ENCODE data around the gene ADM. TPM values are rescaled to one million over a fixed set of nuclear protein-coding genes. Genes with fewer than 3 reads are reported as not detected.

ADM gene
- total RNA-seq, 1 experiment from 2014 or later = 87.2 TPM

DNA sequence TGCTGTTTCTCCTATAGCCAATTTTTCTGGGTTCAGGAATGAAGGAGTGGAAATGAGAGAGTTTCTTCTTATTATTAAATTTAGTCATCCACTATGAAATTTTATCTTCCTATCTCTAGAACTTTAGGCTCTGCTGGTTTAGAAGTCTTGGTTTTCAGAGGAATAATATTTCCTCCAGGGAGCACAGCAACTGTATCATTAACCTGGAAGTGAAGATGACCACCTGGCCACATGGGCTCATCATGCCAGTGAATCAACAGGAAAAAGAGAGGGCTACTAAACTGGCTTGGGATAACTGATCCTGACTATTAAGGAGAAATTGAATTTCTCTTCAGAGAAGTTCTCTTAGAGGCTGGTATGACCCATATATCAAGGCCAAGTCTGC, 44.4 kb downstream of the ADM start:
- no peak for DNase-seq (ENCODE audit: low read depth, low spot score)
- no peak for ATAC-seq
- TF ChIP-seq EZH2phosphoT487 (IDR thresholded peaks at IDR 0.05; ENCODE audit: borderline replicate concordance) = no peak
- TF ChIP-seq, protein P1, sequence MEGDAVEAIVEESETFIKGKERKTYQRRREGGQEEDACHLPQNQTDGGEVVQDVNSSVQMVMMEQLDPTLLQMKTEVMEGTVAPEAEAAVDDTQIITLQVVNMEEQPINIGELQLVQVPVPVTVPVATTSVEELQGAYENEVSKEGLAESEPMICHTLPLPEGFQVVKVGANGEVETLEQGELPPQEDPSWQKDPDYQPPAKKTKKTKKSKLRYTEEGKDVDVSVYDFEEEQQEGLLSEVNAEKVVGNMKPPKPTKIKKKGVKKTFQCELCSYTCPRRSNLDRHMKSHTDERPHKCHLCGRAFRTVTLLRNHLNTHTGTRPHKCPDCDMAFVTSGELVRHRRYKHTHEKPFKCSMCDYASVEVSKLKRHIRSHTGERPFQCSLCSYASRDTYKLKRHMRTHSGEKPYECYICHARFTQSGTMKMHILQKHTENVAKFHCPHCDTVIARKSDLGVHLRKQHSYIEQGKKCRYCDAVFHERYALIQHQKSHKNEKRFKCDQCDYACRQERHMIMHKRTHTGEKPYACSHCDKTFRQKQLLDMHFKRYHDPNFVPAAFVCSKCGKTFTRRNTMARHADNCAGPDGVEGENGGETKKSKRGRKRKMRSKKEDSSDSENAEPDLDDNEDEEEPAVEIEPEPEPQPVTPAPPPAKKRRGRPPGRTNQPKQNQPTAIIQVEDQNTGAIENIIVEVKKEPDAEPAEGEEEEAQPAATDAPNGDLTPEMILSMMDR (IDR thresholded peaks at IDR 0.05 in 2 of 3, conservative IDR thresholded peaks at IDR 0.05 in 1 of 3; ENCODE audit: borderline replicate concordance in 1 of 3, insufficient read depth in 1 of 3, low read depth in 2 of 3, low read length in 2 of 3) = no peak
- no peak for TF ChIP-seq CEBPB (IDR thresholded peaks at IDR 0.05; ENCODE audit: low read depth)
- no peak for TF ChIP-seq EZH2 (IDR thresholded peaks at IDR 0.05)
- no peak for TF ChIP-seq CBX3 (IDR thresholded peaks at IDR 0.05; ENCODE audit: low read depth)
- no peak for TF ChIP-seq POLR2A (IDR thresholded peaks at IDR 0.05; ENCODE audit: borderline replicate concordance, extremely low read depth, insufficient read depth, insufficient read length)
- TF ChIP-seq TCF7L2 (IDR thresholded peaks at IDR 0.05; ENCODE audit: borderline replicate concordance, extremely low read depth, insufficient read depth, insufficient read length) = no peak
- TF ChIP-seq SP1 (IDR thresholded peaks at IDR 0.05; ENCODE audit: low read depth) = no peak
- TF ChIP-seq JUND (IDR thresholded peaks at IDR 0.05) = no peak
- Histone ChIP-seq H3K9me2 (ENCODE audit: insufficient read depth) (no peaks in the 10 kb centered on the region), H3K9ac (ENCODE audit: low read length) (no peak overlapping the region), H2AFZ (ENCODE audit: low read depth, low read length, poor library complexity, severe bottlenecking) (peak overlapping the region; percentile 62), H3K4me3 (replicated peaks in 1 of 2; ENCODE audit: low read depth in 1 of 2, low read length in 2 of 2) (no peak overlapping the region), H4K20me1 (ENCODE audit: insufficient read depth) (no peaks in the 10 kb centered on the region), H3K4me1 (ENCODE audit: control insufficient read depth in 1 of 2, insufficient read depth in 2 of 2, low read length in 2 of 2) (peaks cover 34 to 43% of the 10 kb centered on the region in 2 experiments), H3K4me2 (ENCODE audit: low read length) (peak overlapping the region; percentile 73; the same call in 1 of the 2 replicates), H3K9me3 (ENCODE audit: control insufficient read depth in 1 of 2, insufficient read depth in 1 of 2, low read depth in 1 of 2, low read length in 2 of 2) (no peaks in the 10 kb centered on the region), H3K36me3 (ENCODE audit: control insufficient read depth in 1 of 2, insufficient read depth in 2 of 2, low read length in 2 of 2) (no peaks in the 10 kb centered on the region), H3K27ac (ENCODE audit: low read depth, low read length) (no peak overlapping the region), H3K79me2 (ENCODE audit: insufficient read depth, low read length) (no peaks in the 10 kb centered on the region), H3K27me3 (ENCODE audit: insufficient read depth, low read length) (no peaks in the 10 kb centered on the region)
- ChIA-PET RAD21 (ENCODE audit: low non-redundant PET in 1 of 2, low total read pairs in 2 of 2, uncharacterized antibody in 2 of 2, unreplicated experiment in 2 of 2) (no interaction called here), CTCF (interaction anchor here (3.8 kb wide), 1 partner anchor 17 kb away, joined by 29 read pairs; no protein-coding TSS in a partner anchor), POLR2A (no interaction called here)
- BruUV-seq (replicated peaks) = no TSS peak
- intact Hi-C loops (cut with micrococcal nuclease) = no loop called here

DNA sequence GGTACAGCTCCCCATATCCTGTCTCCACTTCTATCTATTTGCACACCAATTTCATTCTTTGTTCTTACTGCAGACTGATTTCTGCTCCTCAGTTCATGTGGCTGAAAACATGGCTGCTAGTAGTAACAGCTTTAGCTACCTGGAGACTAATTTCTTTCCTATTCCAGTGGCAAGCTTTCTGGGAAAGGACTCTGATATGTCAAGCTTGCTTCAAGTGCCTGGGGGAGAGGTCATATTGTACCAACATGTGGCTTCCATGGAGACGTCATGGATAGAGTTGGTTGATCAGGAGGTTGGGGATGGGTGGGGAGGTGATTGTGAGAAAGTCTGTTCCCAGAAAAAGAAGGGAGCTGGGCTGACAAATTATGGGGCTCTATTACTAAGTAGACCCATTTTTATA, 44.9 kb downstream of the ADM start:
- Histone ChIP-seq H3K27me3 (ENCODE audit: insufficient read depth, low read length) (no peaks in the 10 kb centered on the region), H3K4me2 (ENCODE audit: low read length) (peak overlapping the region; percentile 73; the same call in 1 of the 2 replicates), H3K36me3 (ENCODE audit: control insufficient read depth in 1 of 2, insufficient read depth in 2 of 2, low read length in 2 of 2) (no peaks in the 10 kb centered on the region), H3K9ac (ENCODE audit: low read length) (no peak overlapping the region), H3K4me1 (ENCODE audit: control insufficient read depth in 1 of 2, insufficient read depth in 2 of 2, low read length in 2 of 2) (peaks cover 34 to 43% of the 10 kb centered on the region in 2 experiments), H3K79me2 (ENCODE audit: insufficient read depth, low read length) (no peaks in the 10 kb centered on the region), H3K27ac (ENCODE audit: low read depth, low read length) (no peak overlapping the region), H2AFZ (ENCODE audit: low read depth, low read length, poor library complexity, severe bottlenecking) (peak overlapping the region; percentile 62), H3K4me3 (replicated peaks in 1 of 2; ENCODE audit: low read depth in 1 of 2, low read length in 2 of 2) (no peak overlapping the region), H4K20me1 (ENCODE audit: insufficient read depth) (no peaks in the 10 kb centered on the region), H3K9me2 (ENCODE audit: insufficient read depth) (no peaks in the 10 kb centered on the region), H3K9me3 (ENCODE audit: control insufficient read depth in 1 of 2, insufficient read depth in 1 of 2, low read depth in 1 of 2, low read length in 2 of 2) (no peaks in the 10 kb centered on the region)
- DNase-seq (ENCODE audit: low read depth, low spot score) (no peak), ATAC-seq (no peak)
- intact Hi-C loops (cut with micrococcal nuclease) = no loop called here
- ChIA-PET POLR2A (interaction anchor here (1.5 kb wide), 1 partner anchor 40 kb away, joined by 3 read pairs; no protein-coding TSS in a partner anchor), CTCF (interaction anchor here (3.8 kb wide), 1 partner anchor 17 kb away, joined by 29 read pairs; no protein-coding TSS in a partner anchor), RAD21 (ENCODE audit: low non-redundant PET in 1 of 2, low total read pairs in 2 of 2, uncharacterized antibody in 2 of 2, unreplicated experiment in 2 of 2) (no interaction called here)
- BruUV-seq (replicated peaks) = no TSS peak
- no peak for TF ChIP-seq POLR2AphosphoS5 (IDR thresholded peaks at IDR 0.05; ENCODE audit: low read depth, low read length)
- TF ChIP-seq SIN3A (IDR thresholded peaks at IDR 0.05; ENCODE audit: low read depth) = no peak
- TF ChIP-seq, protein P1 (IDR thresholded peaks at IDR 0.05 in 2 of 3, conservative IDR thresholded peaks at IDR 0.05 in 1 of 3; ENCODE audit: borderline replicate concordance in 1 of 3, insufficient read depth in 1 of 3, low read depth in 2 of 3, low read length in 2 of 3) = no peak
- TF ChIP-seq, protein P2, sequence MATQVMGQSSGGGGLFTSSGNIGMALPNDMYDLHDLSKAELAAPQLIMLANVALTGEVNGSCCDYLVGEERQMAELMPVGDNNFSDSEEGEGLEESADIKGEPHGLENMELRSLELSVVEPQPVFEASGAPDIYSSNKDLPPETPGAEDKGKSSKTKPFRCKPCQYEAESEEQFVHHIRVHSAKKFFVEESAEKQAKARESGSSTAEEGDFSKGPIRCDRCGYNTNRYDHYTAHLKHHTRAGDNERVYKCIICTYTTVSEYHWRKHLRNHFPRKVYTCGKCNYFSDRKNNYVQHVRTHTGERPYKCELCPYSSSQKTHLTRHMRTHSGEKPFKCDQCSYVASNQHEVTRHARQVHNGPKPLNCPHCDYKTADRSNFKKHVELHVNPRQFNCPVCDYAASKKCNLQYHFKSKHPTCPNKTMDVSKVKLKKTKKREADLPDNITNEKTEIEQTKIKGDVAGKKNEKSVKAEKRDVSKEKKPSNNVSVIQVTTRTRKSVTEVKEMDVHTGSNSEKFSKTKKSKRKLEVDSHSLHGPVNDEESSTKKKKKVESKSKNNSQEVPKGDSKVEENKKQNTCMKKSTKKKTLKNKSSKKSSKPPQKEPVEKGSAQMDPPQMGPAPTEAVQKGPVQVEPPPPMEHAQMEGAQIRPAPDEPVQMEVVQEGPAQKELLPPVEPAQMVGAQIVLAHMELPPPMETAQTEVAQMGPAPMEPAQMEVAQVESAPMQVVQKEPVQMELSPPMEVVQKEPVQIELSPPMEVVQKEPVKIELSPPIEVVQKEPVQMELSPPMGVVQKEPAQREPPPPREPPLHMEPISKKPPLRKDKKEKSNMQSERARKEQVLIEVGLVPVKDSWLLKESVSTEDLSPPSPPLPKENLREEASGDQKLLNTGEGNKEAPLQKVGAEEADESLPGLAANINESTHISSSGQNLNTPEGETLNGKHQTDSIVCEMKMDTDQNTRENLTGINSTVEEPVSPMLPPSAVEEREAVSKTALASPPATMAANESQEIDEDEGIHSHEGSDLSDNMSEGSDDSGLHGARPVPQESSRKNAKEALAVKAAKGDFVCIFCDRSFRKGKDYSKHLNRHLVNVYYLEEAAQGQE (IDR thresholded peaks at IDR 0.05; ENCODE audit: low read depth) = no peak
- no peak for TF ChIP-seq EZH2 (IDR thresholded peaks at IDR 0.05)
